Endothelial cell of umbilical vein (primary cell): ENCODE results near the gene CRLF3. TPM values are rescaled to one million over a fixed set of nuclear protein-coding genes. Genes with fewer than 3 reads are reported as not detected.

ENCODE experiments used
- BruUV-seq: library from RNA; stranded (reverse); fragments of 400-500 nt; replicated peaks from 2 replicates; lab custom pipeline; 2021; lab: Mats Ljungman, UMichigan
- CTCF ChIA-PET: fragments of 300-600, 350-600 bp; sonication (Branson Sonifier 250); formaldehyde crosslinking; loops from one replicate; lab custom pipeline; 2021; ENCODE audit warnings: antibody characterized with exemption, inconsistent platforms; lab: Charles Lee
- POLR2A ChIA-PET: fragments of 300-600, 350-600 bp; sonication (Branson Sonifier 250); formaldehyde crosslinking; loops from one replicate; lab custom pipeline; 2021; ENCODE audit warnings: antibody characterized with exemption, inconsistent platforms; lab: Charles Lee
- DNase-seq: peaks from one replicate; pipeline ENCODE4 v3.0.0-alpha.2; 2011; ENCODE audit warnings: low read depth, low spot score
- FAIRE-seq: peaks from 2 replicates; lab custom pipeline; 2011; peaks lifted over from hg19 to GRCh38; lab: Jason Lieb, UNC
- H2AFZ ChIP-seq: 2 replicates; pipeline ENCODE4 v1.6.0; 2012; ENCODE audit warnings: low read depth, low read length, control low read depth, inconsistent platforms
- H3K27ac ChIP-seq: 2 replicates; pipeline ENCODE4 v1.5.1; 2011; ENCODE audit warnings: low read depth, mild to moderate bottlenecking, control low read depth, low read length, moderate library complexity; ENCODE audit not compliant: insufficient read depth
- H3K27me3 ChIP-seq, 2 experiments: 2 replicates each; pipeline versions ENCODE4 v1.6.0 to v1.6.1; 2011; ENCODE audit warnings: low read length in 2 of 2, mixed read lengths in 1 of 2; ENCODE audit not compliant: control insufficient read depth in 2 of 2, insufficient read depth in 2 of 2
- H3K36me3 ChIP-seq, 2 experiments: 2 replicates in 1 of 2; 3 replicates in 1 of 2; pipeline ENCODE4 v1.5.1; 2011; ENCODE audit warnings: low read length in 2 of 2, mild to moderate bottlenecking in 1 of 2, moderate library complexity in 1 of 2; ENCODE audit not compliant: control insufficient read depth in 2 of 2, insufficient read depth in 2 of 2; ENCODE audit errors: extremely low read depth in 1 of 2
- H3K4me1 ChIP-seq: 3 replicates; pipeline ENCODE4 v1.5.1; 2011; ENCODE audit warnings: mild to moderate bottlenecking, low read length; ENCODE audit not compliant: control insufficient read depth, insufficient read depth; ENCODE audit errors: extremely low read depth
- H3K4me2 ChIP-seq: 2 replicates; pipeline ENCODE4 v1.6.1; 2011; ENCODE audit warnings: low read length, control low read depth, mixed read lengths; ENCODE audit not compliant: insufficient read depth
- H3K4me3 ChIP-seq, 3 experiments: fragments of 200-600 bp in 1 of 3; sonication (generic), shearing (Covaris generic) in 1 of 3; replicated peaks in 1 of 3; 2 replicates each; pipeline ENCODE4 v1.5.1; 2011 to 2016; ENCODE audit warnings: control low read depth in 3 of 3, low read length in 3 of 3, mild to moderate bottlenecking in 2 of 3, inconsistent platforms in 1 of 3, low read depth in 1 of 3, moderate library complexity in 1 of 3; ENCODE audit not compliant: insufficient read depth in 1 of 3
- H3K79me2 ChIP-seq: 2 replicates; pipeline ENCODE4 v1.6.0; 2012; ENCODE audit warnings: low read length, inconsistent platforms; ENCODE audit not compliant: control insufficient read depth, insufficient read depth
- H3K9ac ChIP-seq: replicated peaks from 2 replicates; pipeline ENCODE3; 2011; ENCODE audit warnings: low read length, control low read depth; ENCODE audit not compliant: insufficient read depth; ENCODE audit errors: extremely low read depth
- H3K9me1 ChIP-seq: replicated peaks from 3 replicates; pipeline ENCODE4 v1.6.0; 2011; ENCODE audit warnings: mild to moderate bottlenecking, low read length; ENCODE audit not compliant: control insufficient read depth, insufficient read depth; ENCODE audit errors: extremely low read depth
- H3K9me3 ChIP-seq: replicated peaks from 2 replicates; pipeline ENCODE4 v1.5.1; 2012; ENCODE audit warnings: low read length, inconsistent platforms; ENCODE audit not compliant: control insufficient read depth, insufficient read depth
- H4K20me1 ChIP-seq: replicated peaks from 2 replicates; pipeline ENCODE3; 2011; ENCODE audit warnings: mild to moderate bottlenecking, low read length; ENCODE audit not compliant: control insufficient read depth, insufficient read depth; ENCODE audit errors: extremely low read depth
- EZH2 ChIP-seq: IDR thresholded peaks from 2 replicates; pipeline ENCODE4 v1.6.1; 2012; ENCODE audit warnings: borderline replicate concordance, low read depth, mild to moderate bottlenecking, moderate library complexity, low read length, inconsistent platforms; ENCODE audit not compliant: severe bottlenecking
- FOS ChIP-seq: IDR thresholded peaks from 2 replicates; pipeline ENCODE4 v1.6.1; 2011; ENCODE audit warnings: mild to moderate bottlenecking, low read length, moderate library complexity, borderline replicate concordance; ENCODE audit not compliant: insufficient read depth
- GATA2 ChIP-seq: IDR thresholded peaks from 2 replicates; pipeline ENCODE4 v1.7.0; 2011; ENCODE audit warnings: low read depth, mild to moderate bottlenecking, moderate library complexity, mixed read lengths, low read length; ENCODE audit not compliant: insufficient read length, insufficient read depth
- JUN ChIP-seq: IDR thresholded peaks from 2 replicates; pipeline ENCODE4 v1.6.1; 2011; ENCODE audit warnings: borderline replicate concordance, low read depth; ENCODE audit not compliant: insufficient read length, insufficient read depth
- MYC ChIP-seq: IDR thresholded peaks from one replicate; pipeline ENCODE4 v1.6.1; 2011; ENCODE audit warnings: mild to moderate bottlenecking, low read depth, low read length
- POLR2A ChIP-seq: IDR thresholded peaks from 2 replicates; pipeline ENCODE4 v1.6.1; 2012; ENCODE audit warnings: low read depth, mild to moderate bottlenecking, control low read depth, low read length
- POLR2AphosphoS5 ChIP-seq: IDR thresholded peaks from 2 replicates; pipeline ENCODE4 v1.6.1; 2012; ENCODE audit warnings: low read depth, mild to moderate bottlenecking, control low read depth, low read length, moderate library complexity; ENCODE audit not compliant: insufficient read depth
- dilution Hi-C: fragments of 300-500 bp; cut with MboI; formaldehyde crosslinking; loops from one replicate; pipeline ENCODE4 v1.15.0; 2019; ENCODE audit warnings: low sequenced_read_pairs; ENCODE audit not compliant: extremely low pct_ligation_motif_present
- intact Hi-C: fragments of 100-400 bp; cut with micrococcal nuclease; formaldehyde crosslinking; loops from one replicate; pipeline ENCODE4 v1.10.0; 2022
- polyA plus RNA-seq, 4 experiments: library from polyadenylated mRNA; depleted of rRNA in 3 of 4; stranded (reverse) in 3 of 4; unstranded in 1 of 4; fragments of >200 nt; gene quantifications; 2 replicates each; pipeline versions ENCODE4 v1.2.1 to v1.2.3, GENCODE V29; 2011 to 2012; ENCODE audit warnings: missing spikeins in 1 of 4
- total RNA-seq: library from RNA; stranded (reverse); gene quantifications from 2 replicates; pipeline ENCODE4 v1.2.3, GENCODE V29; 2021
- TF ChIP-seq, protein P1 (sequence below), 2 donors: IDR thresholded peaks; 1 replicate in 1 of 2; 2 replicates in 1 of 2; pipeline ENCODE4 v1.5.1; 2011; ENCODE audit warnings: low read length in 2 of 2, mild to moderate bottlenecking in 2 of 2, moderate library complexity in 2 of 2, control low read depth in 1 of 2, inconsistent platforms in 1 of 2, low read depth in 1 of 2; ENCODE audit not compliant: insufficient read depth in 1 of 2; ENCODE audit errors: extremely low read depth in 1 of 2
- TF ChIP-seq, protein P2 (sequence below): IDR thresholded peaks from 2 replicates; pipeline ENCODE4 v1.6.1; 2011; ENCODE audit not compliant: insufficient read depth, insufficient read length

CRLF3 gene
- total and polyA plus RNA-seq, 2 donors (not counting 3 experiments of a cell fraction or from before 2014, with no cell fraction given), result 10.1 to 15.4 TPM

GRCh38 chr17:30869005-30869404 is 44.5 kb upstream of the CRLF3 start:
- Histone ChIP-seq H3K4me2 (no peak overlapping the region), H3K27me3 (no peaks in the 10 kb centered on the region), H3K9me1 (no peaks in the 10 kb centered on the region), H3K4me3 (no peak overlapping the region), H3K9ac (no peak overlapping the region), H2AFZ (no peak overlapping the region), H3K36me3 (peaks cover 0 to 3% of the 10 kb centered on the region in 2 experiments), H3K79me2 (no peaks in the 10 kb centered on the region), H3K4me1 (no peaks in the 10 kb centered on the region), H3K27ac (no peak overlapping the region), H3K9me3 (no peaks in the 10 kb centered on the region), H4K20me1 (no peaks in the 10 kb centered on the region)
- intact Hi-C loops (no loop called here), dilution Hi-C loops (no loop called here)
- CTCF ChIA-PET, result interaction anchor here (0.6 to 0.7 kb wide), 2 partner anchors 48 to 316 kb away, joined by 3 read pairs; no protein-coding TSS in a partner anchor
- POLR2A ChIA-PET, result no interaction called here
- BruUV-seq, result no TSS peak
- TF ChIP-seq EZH2 (no peak), JUN (no peak), FOS (no peak), POLR2A (no peak), MYC (no peak), GATA2 (no peak), POLR2AphosphoS5 (no peak)
- TF ChIP-seq, protein P1, sequence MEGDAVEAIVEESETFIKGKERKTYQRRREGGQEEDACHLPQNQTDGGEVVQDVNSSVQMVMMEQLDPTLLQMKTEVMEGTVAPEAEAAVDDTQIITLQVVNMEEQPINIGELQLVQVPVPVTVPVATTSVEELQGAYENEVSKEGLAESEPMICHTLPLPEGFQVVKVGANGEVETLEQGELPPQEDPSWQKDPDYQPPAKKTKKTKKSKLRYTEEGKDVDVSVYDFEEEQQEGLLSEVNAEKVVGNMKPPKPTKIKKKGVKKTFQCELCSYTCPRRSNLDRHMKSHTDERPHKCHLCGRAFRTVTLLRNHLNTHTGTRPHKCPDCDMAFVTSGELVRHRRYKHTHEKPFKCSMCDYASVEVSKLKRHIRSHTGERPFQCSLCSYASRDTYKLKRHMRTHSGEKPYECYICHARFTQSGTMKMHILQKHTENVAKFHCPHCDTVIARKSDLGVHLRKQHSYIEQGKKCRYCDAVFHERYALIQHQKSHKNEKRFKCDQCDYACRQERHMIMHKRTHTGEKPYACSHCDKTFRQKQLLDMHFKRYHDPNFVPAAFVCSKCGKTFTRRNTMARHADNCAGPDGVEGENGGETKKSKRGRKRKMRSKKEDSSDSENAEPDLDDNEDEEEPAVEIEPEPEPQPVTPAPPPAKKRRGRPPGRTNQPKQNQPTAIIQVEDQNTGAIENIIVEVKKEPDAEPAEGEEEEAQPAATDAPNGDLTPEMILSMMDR (IDR thresholded peaks at IDR 0.05; ENCODE audit: extremely low read depth in 1 of 2, insufficient read depth in 1 of 2, low read depth in 1 of 2, low read length in 2 of 2), result no peak
- TF ChIP-seq, protein P2, sequence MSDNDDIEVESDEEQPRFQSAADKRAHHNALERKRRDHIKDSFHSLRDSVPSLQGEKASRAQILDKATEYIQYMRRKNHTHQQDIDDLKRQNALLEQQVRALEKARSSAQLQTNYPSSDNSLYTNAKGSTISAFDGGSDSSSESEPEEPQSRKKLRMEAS, result no peak
- FAIRE-seq (no peak), DNase-seq (no peak)
